ENCODE measurements around the gene LPIN2.

The LPIN2 gene, protein sequence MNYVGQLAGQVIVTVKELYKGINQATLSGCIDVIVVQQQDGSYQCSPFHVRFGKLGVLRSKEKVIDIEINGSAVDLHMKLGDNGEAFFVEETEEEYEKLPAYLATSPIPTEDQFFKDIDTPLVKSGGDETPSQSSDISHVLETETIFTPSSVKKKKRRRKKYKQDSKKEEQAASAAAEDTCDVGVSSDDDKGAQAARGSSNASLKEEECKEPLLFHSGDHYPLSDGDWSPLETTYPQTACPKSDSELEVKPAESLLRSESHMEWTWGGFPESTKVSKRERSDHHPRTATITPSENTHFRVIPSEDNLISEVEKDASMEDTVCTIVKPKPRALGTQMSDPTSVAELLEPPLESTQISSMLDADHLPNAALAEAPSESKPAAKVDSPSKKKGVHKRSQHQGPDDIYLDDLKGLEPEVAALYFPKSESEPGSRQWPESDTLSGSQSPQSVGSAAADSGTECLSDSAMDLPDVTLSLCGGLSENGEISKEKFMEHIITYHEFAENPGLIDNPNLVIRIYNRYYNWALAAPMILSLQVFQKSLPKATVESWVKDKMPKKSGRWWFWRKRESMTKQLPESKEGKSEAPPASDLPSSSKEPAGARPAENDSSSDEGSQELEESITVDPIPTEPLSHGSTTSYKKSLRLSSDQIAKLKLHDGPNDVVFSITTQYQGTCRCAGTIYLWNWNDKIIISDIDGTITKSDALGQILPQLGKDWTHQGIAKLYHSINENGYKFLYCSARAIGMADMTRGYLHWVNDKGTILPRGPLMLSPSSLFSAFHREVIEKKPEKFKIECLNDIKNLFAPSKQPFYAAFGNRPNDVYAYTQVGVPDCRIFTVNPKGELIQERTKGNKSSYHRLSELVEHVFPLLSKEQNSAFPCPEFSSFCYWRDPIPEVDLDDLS

DNA sequence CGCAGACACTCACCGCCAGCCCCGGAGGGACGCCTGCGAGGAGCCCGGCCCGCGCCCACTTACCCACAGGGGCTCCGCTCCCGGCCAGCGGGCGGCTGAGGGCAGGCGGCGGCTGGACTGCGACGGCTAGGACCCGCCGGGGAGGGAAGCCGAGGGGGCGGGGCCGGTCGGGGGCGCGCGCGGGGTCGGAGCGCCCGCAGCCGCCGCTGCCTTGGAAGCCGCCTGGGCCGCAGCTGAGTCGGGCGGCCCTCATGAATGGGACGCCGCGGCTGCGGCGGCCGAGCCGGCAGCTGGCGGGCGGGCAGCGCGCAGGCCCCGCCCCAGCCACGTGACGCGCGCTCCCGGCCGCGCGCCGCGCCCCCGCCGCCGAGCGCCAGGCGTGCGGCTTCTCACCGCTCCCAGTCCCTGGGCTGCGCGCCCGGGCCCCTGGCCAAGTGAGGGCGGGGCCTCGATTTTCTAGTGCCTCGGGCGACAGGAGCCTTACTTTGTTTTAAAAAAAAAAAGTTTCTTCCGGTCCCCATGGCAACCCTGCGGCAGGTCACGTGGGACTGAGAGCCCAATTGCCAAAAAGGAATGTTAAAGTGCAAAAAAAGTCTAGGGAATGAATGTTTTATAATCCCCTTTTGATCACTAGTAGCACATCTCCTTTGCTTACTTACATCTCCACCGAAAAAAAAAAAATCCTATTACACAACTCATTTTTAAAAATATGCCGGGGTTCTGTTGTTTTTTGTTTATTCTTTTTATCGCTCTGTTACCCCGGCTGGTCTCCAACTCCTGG lies at the start of gene LPIN2:
Gene LPIN2, minus strand, starts transcription at position 121 of the 781 bp plus-strand sequence. CDS start 52,304 bp downstream, outside the sequence.
- Histone ChIP-seq H3K27ac (ENCODE audit: low read length) (peak within 1 kb of the TSS; percentile 82), H3K4me1 (ENCODE audit: control insufficient read depth in 1 of 2, insufficient read depth in 2 of 2, low read length in 2 of 2) (peaks cover 3 to 39% of the 10 kb centered on the region in 2 donors), H3K4me3 (ENCODE audit: low read depth in 1 of 2, low read length in 2 of 2) (peak within 1 kb of the TSS; percentile 78 to 82), H3K9me3 (ENCODE audit: control insufficient read depth in 1 of 2, low read length in 2 of 2) (no peaks in the 10 kb centered on the region), H3K36me3 (ENCODE audit: control insufficient read depth in 1 of 2, insufficient read depth in 2 of 2, low read length in 2 of 2) (peaks cover 0 to 6% of the 10 kb centered on the region in 2 donors), H3K27me3 (ENCODE audit: low read depth, low read length) (no peaks in the 10 kb centered on the region)

DNA sequence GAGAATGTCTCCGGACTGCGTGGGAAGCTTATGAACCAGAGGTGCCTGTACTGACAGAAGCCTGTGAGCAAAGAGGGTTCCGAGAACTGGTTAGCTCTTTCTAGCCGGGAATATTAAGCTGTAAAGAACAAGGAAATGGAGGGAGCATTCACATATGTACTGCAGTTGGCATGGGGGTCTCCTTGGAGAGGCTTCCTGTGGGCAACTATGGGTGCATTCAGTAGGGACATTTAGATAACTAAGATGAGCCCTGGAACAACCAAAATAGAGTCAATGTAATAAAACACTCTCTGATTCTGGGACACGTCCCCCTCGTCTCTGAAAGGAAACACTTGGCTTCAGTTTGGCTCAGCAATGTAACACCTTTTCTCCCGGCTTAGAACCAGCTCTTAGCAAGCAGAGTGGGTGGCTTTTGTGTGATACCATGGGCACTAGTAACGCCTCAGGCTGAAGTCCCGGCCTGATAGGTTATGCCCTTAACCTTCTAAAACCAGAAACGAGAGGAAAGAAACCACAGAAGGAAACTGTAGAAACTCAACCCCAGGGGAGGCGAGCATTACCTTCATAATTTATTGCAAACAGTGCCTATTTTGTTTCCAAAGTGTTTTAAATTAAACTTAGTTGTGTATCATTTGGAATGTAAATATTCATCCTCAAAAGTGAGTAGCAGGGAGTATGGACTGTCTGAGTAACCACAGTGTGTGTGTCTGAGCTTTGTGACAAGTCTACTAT lies 48.8 kb upstream of the LPIN2 start:
- H3K27ac ChIP-seq (ENCODE audit: low read length) = peak overlapping the region; percentile 13
- H3K4me1 ChIP-seq (ENCODE audit: control insufficient read depth in 1 of 2, insufficient read depth in 2 of 2, low read length in 2 of 2) = peaks cover 0 to 10% of the 10 kb centered on the region in 2 donors
- H3K4me3 ChIP-seq (ENCODE audit: low read depth in 1 of 2, low read length in 2 of 2) = no peak overlapping the region
- no peaks in the 10 kb centered on the region for H3K36me3 ChIP-seq (ENCODE audit: control insufficient read depth in 1 of 2, insufficient read depth in 2 of 2, low read length in 2 of 2)
- no peaks in the 10 kb centered on the region for H3K27me3 ChIP-seq (ENCODE audit: low read depth, low read length)
- H3K9me3 ChIP-seq (ENCODE audit: control insufficient read depth in 1 of 2, low read length in 2 of 2) = no peaks in the 10 kb centered on the region

DNA sequence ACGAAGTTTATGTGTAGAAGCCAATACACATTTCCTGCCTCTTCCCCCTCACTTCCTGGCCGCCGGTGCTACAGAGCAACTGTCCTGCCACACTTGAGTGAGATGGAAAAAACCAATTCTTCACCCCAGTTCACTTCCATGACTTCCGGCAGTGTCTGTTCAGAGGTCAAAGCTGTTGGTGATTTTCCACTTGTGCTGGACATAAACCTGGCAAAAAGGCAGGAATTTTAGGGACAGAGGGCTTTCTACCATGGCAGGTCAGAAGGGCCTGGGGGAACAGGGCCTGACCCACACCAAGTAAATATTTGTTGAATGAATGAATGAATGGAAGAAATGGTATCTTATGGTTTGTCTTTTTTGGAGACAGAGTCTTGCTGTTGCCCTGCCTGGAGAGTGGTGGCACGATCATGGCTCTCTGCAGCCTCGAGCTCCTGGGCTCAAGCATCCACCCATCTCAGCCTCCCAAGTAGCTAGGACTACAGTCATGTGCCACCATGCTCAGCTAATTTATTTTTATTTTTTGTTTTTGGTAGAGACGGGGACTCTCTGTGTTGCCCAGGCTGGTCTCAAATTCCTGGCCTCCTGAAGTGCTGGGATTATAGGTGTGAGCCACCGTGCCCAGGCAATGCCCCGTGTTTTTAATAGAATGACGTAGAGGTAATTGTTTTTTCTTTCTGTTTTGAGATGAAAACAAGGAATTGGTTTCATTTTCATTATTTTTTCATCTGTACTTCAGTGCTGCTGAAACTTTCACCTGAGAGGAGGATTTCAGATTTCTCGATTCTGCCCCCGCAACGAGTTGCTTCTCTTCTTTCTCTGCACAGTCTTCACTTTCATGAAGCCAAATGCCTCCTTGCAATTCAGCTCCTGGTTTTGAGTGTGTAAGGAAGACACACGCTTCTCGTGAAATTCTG lies 48.0 kb upstream of the LPIN2 start:
- no peaks in the 10 kb centered on the region for H3K36me3 ChIP-seq (ENCODE audit: control insufficient read depth in 1 of 2, insufficient read depth in 2 of 2, low read length in 2 of 2)
- peak overlapping the region; percentile 61 for H3K27ac ChIP-seq (ENCODE audit: low read length)
- peaks cover 0 to 10% of the 10 kb centered on the region in 2 donors for H3K4me1 ChIP-seq (ENCODE audit: control insufficient read depth in 1 of 2, insufficient read depth in 2 of 2, low read length in 2 of 2)
- no peaks in the 10 kb centered on the region for H3K9me3 ChIP-seq (ENCODE audit: control insufficient read depth in 1 of 2, low read length in 2 of 2)
- H3K27me3 ChIP-seq (ENCODE audit: low read depth, low read length) = no peaks in the 10 kb centered on the region
- no peak overlapping the region for H3K4me3 ChIP-seq (ENCODE audit: low read depth in 1 of 2, low read length in 2 of 2)

DNA sequence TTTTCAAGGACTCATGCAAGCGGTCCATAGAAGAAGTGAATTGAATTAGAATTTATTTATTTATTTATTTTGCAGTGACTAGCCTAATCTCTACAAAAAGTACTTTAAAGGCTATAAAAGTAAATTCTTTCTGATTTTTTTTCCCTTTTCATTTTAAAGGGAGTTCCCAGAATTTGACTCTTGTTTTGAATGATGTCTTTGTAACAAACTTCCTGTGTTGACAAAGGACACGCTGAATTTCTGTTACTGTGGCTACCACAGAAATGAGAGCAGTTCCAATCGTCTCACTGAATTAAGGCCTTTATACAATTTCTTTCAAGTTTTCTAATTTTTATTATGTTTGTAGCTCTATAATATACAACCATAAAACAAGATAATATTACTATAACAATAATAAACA lies 46.3 kb upstream of the LPIN2 start:
- no peaks in the 10 kb centered on the region for H3K9me3 ChIP-seq (ENCODE audit: control insufficient read depth in 1 of 2, low read length in 2 of 2)
- no peaks in the 10 kb centered on the region for H3K27me3 ChIP-seq (ENCODE audit: low read depth, low read length)
- no peak overlapping the region for H3K27ac ChIP-seq (ENCODE audit: low read length)
- H3K36me3 ChIP-seq (ENCODE audit: control insufficient read depth in 1 of 2, insufficient read depth in 2 of 2, low read length in 2 of 2) = no peaks in the 10 kb centered on the region
- no peak overlapping the region for H3K4me3 ChIP-seq (ENCODE audit: low read depth in 1 of 2, low read length in 2 of 2)
- peaks cover 0 to 10% of the 10 kb centered on the region in 2 donors for H3K4me1 ChIP-seq (ENCODE audit: control insufficient read depth in 1 of 2, insufficient read depth in 2 of 2, low read length in 2 of 2)

DNA sequence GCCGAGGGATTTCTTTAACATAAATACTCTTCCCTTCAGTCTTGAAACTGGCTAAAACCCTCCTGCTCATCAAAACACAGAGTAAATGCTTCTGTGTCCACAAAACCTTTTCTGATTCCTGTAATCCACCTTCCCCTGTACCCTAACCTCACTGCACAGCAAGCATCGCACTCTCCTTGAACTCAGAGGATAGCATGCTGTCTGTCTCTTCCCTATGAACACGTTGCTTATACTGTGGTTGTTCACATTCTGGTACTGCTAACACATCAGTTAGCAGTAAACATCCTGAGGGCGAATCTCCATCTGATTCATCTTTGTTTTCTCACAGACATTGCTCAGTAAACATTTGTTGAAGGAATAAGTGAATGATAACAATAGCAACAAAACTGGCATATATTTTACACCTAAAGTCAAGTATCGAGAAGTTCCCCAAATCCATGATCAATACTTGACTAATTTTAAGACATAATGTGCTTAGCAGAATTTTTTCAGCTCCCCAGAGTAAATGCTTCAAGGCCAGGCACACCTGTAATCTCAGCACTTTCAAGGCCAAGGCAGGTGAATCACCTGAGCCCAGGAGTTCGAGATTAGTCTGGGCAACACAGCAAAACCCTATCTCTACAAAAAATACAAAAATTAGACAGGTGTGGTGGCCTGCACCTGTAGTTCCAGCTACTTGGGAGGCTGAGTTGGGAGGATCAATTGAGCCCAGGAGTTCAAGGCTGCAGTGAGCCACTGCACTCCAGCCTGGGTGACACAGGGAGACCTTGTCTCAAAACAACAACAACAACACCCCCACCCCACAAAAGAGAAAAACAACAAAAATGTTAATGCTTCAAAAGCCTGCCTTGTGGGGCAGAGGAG lies 45.6 kb upstream of the LPIN2 start:
- Histone ChIP-seq H3K4me3 (ENCODE audit: low read depth in 1 of 2, low read length in 2 of 2) (no peak overlapping the region), H3K27ac (ENCODE audit: low read length) (no peak overlapping the region), H3K4me1 (ENCODE audit: control insufficient read depth in 1 of 2, insufficient read depth in 2 of 2, low read length in 2 of 2) (peaks cover 0 to 10% of the 10 kb centered on the region in 2 donors), H3K36me3 (ENCODE audit: control insufficient read depth in 1 of 2, insufficient read depth in 2 of 2, low read length in 2 of 2) (no peaks in the 10 kb centered on the region), H3K9me3 (ENCODE audit: control insufficient read depth in 1 of 2, low read length in 2 of 2) (no peaks in the 10 kb centered on the region), H3K27me3 (ENCODE audit: low read depth, low read length) (no peaks in the 10 kb centered on the region)

DNA sequence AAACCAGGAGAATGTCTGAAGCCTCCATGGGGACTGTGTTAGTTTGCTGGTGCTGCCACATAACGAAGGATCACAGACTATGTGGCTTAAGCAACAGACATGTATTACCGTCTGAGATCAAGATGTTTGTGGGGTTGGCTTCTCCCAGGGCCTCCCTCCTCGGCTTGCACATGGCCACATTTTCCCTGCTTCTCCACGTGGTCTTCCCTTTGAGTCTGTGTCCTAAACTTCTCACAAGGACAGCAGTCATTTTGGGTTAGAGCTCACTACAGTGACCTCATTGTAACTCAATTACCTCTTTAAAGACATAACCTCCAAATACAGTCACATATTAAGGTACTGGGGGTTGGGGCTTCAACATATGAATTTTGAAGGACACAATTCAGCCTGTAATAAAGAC lies 44.6 kb upstream of the LPIN2 start:
- H3K27me3 ChIP-seq (ENCODE audit: low read depth, low read length) = no peaks in the 10 kb centered on the region
- H3K27ac ChIP-seq (ENCODE audit: low read length) = no peak overlapping the region
- no peaks in the 10 kb centered on the region for H3K36me3 ChIP-seq (ENCODE audit: control insufficient read depth in 1 of 2, insufficient read depth in 2 of 2, low read length in 2 of 2)
- H3K4me3 ChIP-seq (ENCODE audit: low read depth in 1 of 2, low read length in 2 of 2) = no peak overlapping the region
- peaks cover 0 to 3% of the 10 kb centered on the region in 2 donors for H3K4me1 ChIP-seq (ENCODE audit: control insufficient read depth in 1 of 2, insufficient read depth in 2 of 2, low read length in 2 of 2)
- no peaks in the 10 kb centered on the region for H3K9me3 ChIP-seq (ENCODE audit: control insufficient read depth in 1 of 2, low read length in 2 of 2)

DNA sequence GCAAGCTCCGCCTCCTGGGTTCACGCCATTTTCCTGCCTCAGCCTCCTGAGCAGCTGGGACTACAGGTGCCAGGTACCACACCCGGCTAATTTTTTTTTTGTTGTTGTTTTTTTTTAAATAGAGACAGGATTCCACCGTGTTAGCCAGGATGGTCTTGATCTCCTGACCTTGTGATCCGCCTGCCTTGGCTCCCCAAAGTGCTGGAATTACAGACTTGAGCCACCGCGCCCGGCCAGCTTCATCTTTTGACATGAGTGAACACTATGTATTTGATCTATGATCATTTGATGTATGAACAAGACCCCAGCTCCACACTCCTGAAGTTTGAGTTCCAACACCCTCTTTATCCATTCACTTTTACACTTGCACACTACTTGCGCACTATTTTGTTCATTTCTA lies 43.4 kb upstream of the LPIN2 start:
- Histone ChIP-seq H3K4me3 (ENCODE audit: low read depth in 1 of 2, low read length in 2 of 2) (no peak overlapping the region), H3K27ac (ENCODE audit: low read length) (no peak overlapping the region), H3K9me3 (ENCODE audit: control insufficient read depth in 1 of 2, low read length in 2 of 2) (no peaks in the 10 kb centered on the region), H3K36me3 (ENCODE audit: control insufficient read depth in 1 of 2, insufficient read depth in 2 of 2, low read length in 2 of 2) (no peaks in the 10 kb centered on the region), H3K27me3 (ENCODE audit: low read depth, low read length) (no peaks in the 10 kb centered on the region), H3K4me1 (ENCODE audit: control insufficient read depth in 1 of 2, insufficient read depth in 2 of 2, low read length in 2 of 2) (no peaks in the 10 kb centered on the region)

DNA sequence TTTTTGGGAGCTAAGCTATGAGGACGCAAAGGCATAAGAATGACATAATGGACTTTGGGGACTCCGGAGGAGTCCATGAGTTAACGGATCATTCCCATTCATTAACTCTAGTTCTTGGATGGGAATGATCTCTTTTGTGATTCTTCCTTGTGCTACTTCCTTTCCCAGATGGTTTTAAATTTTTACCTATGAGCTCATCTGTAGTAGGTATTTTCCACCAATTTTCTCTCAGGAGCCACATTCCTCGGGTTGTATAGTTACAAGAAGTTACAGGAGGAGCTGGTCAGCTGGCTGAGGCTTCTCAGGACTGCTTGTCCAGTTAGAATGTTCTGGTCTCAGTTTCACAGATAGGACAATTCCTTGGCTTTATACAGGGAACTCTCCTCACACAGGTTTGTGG lies 42.9 kb upstream of the LPIN2 start:
- no peak overlapping the region for H3K4me3 ChIP-seq (ENCODE audit: low read depth in 1 of 2, low read length in 2 of 2)
- H3K9me3 ChIP-seq (ENCODE audit: control insufficient read depth in 1 of 2, low read length in 2 of 2) = no peaks in the 10 kb centered on the region
- no peaks in the 10 kb centered on the region for H3K27me3 ChIP-seq (ENCODE audit: low read depth, low read length)
- no peaks in the 10 kb centered on the region for H3K36me3 ChIP-seq (ENCODE audit: control insufficient read depth in 1 of 2, insufficient read depth in 2 of 2, low read length in 2 of 2)
- H3K4me1 ChIP-seq (ENCODE audit: control insufficient read depth in 1 of 2, insufficient read depth in 2 of 2, low read length in 2 of 2) = no peaks in the 10 kb centered on the region
- H3K27ac ChIP-seq (ENCODE audit: low read length) = no peak overlapping the region

DNA sequence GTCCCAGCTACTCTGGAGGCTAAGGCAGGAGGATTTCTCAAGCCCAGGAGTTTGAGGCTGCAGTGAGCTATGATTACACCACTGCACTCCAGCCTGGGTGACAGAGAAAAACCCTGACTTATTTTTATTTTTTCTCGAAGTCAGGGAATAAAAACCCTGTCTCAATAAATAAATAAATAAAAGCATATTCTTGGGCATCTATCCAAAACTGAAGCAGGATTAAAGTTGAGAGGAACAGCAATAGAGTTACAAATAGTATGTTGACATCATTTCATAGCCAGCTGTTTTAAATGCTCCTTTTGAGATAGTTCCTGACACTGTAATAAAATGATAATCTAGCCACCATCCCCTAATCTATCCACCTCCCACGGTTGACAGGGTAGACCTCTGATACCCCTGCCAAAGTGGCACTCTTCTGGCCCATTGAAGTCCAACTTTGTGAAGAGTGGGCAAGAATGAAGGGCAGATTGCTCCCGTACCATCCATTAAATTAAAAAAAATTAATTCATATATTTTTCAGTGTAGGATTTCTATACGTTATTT lies 42.3 kb upstream of the LPIN2 start:
- no peaks in the 10 kb centered on the region for H3K36me3 ChIP-seq (ENCODE audit: control insufficient read depth in 1 of 2, insufficient read depth in 2 of 2, low read length in 2 of 2)
- H3K4me1 ChIP-seq (ENCODE audit: control insufficient read depth in 1 of 2, insufficient read depth in 2 of 2, low read length in 2 of 2) = no peaks in the 10 kb centered on the region
- no peak overlapping the region for H3K27ac ChIP-seq (ENCODE audit: low read length)
- no peak overlapping the region for H3K4me3 ChIP-seq (ENCODE audit: low read depth in 1 of 2, low read length in 2 of 2)
- no peaks in the 10 kb centered on the region for H3K27me3 ChIP-seq (ENCODE audit: low read depth, low read length)
- no peaks in the 10 kb centered on the region for H3K9me3 ChIP-seq (ENCODE audit: control insufficient read depth in 1 of 2, low read length in 2 of 2)

All from muscle layer of duodenum (tissue), 2 donors.